Hepatocyte (in vitro differentiated cells): ENCODE measurements around the gene TCEAL7.

ENCODE experiments used
- EZH2 ChIP-seq: fragments of 200-600 bp; sonication (generic); IDR thresholded peaks from 2 replicates; pipeline ENCODE4 v1.6.1; 2016; ENCODE audit warnings: antibody characterized with exemption, mild to moderate bottlenecking, borderline replicate concordance
- TF ChIP-seq, protein P1 (sequence below): fragments of 200-600 bp; sonication (generic); IDR thresholded peaks from 2 replicates; pipeline ENCODE4 v1.5.1; 2016; ENCODE audit warnings: antibody characterized with exemption, mild to moderate bottlenecking; ENCODE audit not compliant: poor library complexity

DNA sequence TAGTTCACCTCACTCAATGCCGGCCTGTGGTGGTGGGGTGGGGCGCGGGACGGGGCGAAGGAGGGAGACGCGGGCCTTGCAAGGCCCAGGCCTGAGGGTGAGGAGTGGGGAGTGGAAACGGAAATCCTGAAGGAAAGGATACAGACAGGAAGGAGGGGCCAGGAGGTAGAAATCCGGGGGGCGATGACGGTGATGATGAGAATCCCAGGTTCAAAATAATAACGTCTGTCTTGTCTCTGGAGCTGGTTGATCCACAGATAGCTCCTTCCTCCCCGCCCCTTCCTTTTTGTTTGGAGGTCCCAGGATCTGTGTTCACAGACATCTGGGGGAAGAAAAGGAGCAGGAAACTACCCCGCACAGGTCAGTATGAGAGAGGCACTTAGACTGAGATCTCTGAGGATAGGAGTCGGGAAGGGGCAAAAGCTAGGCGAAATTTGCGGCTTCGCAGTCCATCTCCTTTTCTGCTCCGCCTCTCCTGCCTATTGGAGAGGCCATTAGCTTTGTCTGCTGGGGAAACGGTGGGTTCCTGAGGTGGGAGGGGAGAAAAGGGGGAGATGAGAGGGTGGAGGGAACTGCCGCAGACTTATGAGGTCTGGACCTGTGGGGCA is 746 bp downstream of the TCEAL7 start:
- TF ChIP-seq, protein P1, sequence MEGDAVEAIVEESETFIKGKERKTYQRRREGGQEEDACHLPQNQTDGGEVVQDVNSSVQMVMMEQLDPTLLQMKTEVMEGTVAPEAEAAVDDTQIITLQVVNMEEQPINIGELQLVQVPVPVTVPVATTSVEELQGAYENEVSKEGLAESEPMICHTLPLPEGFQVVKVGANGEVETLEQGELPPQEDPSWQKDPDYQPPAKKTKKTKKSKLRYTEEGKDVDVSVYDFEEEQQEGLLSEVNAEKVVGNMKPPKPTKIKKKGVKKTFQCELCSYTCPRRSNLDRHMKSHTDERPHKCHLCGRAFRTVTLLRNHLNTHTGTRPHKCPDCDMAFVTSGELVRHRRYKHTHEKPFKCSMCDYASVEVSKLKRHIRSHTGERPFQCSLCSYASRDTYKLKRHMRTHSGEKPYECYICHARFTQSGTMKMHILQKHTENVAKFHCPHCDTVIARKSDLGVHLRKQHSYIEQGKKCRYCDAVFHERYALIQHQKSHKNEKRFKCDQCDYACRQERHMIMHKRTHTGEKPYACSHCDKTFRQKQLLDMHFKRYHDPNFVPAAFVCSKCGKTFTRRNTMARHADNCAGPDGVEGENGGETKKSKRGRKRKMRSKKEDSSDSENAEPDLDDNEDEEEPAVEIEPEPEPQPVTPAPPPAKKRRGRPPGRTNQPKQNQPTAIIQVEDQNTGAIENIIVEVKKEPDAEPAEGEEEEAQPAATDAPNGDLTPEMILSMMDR, result no peak
- TF ChIP-seq EZH2, result no peak
